Suprapubic skin (tissue), 4 donors: ENCODE measurements around the gene RBP2. TPM values are rescaled to one million over a fixed set of nuclear protein-coding genes. Genes with fewer than 3 reads are reported as not detected.

Experiments used
- DNase-seq, 2 donors: peaks; one replicate each; pipeline ENCODE4 v3.0.0-alpha.2; 2019; ENCODE audit warnings: low spot score in 2 of 2
- H3K27ac ChIP-seq: fragments of 200-600 bp; sonication (generic); one replicate; pipeline ENCODE4 v1.5.1; 2019
- H3K27me3 ChIP-seq: fragments of 200-600 bp; sonication (generic); one replicate; pipeline ENCODE4 v1.5.1; 2019
- H3K36me3 ChIP-seq: fragments of 200-600 bp; sonication (generic); one replicate; pipeline ENCODE4 v1.5.1; 2019
- H3K4me1 ChIP-seq: fragments of 200-600 bp; sonication (generic); one replicate; pipeline ENCODE4 v1.5.1; 2019
- H3K4me3 ChIP-seq: fragments of 200-600 bp; sonication (generic); one replicate; pipeline ENCODE4 v1.5.1; 2019; ENCODE audit warnings: mild to moderate bottlenecking
- H3K9me3 ChIP-seq: fragments of 200-600 bp; sonication (generic); one replicate; pipeline ENCODE4 v1.5.1; 2019
- EP300 ChIP-seq: sonication (generic); formaldehyde crosslinking; IDR thresholded peaks from one replicate; pipeline ENCODE4 v1.6.1; 2017; ENCODE audit warnings: antibody characterized with exemption
- POLR2A ChIP-seq, 2 donors: fragments of 450-650 bp; IDR thresholded peaks; one replicate each; pipeline ENCODE4 v1.6.1; 2017; ENCODE audit warnings: antibody characterized with exemption in 2 of 2, mild to moderate bottlenecking in 2 of 2, moderate library complexity in 2 of 2
- POLR2AphosphoS5 ChIP-seq, 3 donors: sonication (generic); formaldehyde crosslinking; IDR thresholded peaks; one replicate each; pipeline ENCODE4 v1.6.1; 2017; ENCODE audit warnings: antibody characterized with exemption in 3 of 3
- WGBS: methylation state at CpG from one replicate; pipeline ENCODE4 v1.1.5; 2018; 5-methylcytosine and 5-hydroxymethylcytosine counted together
- total RNA-seq, 4 donors: library from RNA; depleted of rRNA; stranded (reverse); fragments of >200 nt; gene quantifications; one replicate each; pipeline ENCODE4 v1.1.0, GENCODE V29; 2016
- TF ChIP-seq, protein P1 (sequence below), 2 donors: fragments of 200-600 bp in 1 of 2; fragments of 450-650 bp in 1 of 2; sonication (generic) in 1 of 2; IDR thresholded peaks; one replicate each; pipeline ENCODE4 v1.5.1; 2016 to 2019; ENCODE audit warnings: antibody characterized with exemption in 2 of 2, mild to moderate bottlenecking in 1 of 2, moderate library complexity in 1 of 2

RBP2 gene
- total RNA-seq, 4 donors from 2014 or later = not detected

- Histone ChIP-seq H3K27ac (no peak overlapping the region), H3K27me3 (no peaks in the 10 kb centered on the region), H3K9me3 (no peaks in the 10 kb centered on the region), H3K4me1 (peaks cover 2% of the 10 kb centered on the region), H3K4me3 (no peak overlapping the region), H3K36me3 (no peaks in the 10 kb centered on the region)
- WGBS = 73% methylated on average over 3 of the region's 3 CpGs
- DNase-seq = no peak
- TF ChIP-seq, protein P1, sequence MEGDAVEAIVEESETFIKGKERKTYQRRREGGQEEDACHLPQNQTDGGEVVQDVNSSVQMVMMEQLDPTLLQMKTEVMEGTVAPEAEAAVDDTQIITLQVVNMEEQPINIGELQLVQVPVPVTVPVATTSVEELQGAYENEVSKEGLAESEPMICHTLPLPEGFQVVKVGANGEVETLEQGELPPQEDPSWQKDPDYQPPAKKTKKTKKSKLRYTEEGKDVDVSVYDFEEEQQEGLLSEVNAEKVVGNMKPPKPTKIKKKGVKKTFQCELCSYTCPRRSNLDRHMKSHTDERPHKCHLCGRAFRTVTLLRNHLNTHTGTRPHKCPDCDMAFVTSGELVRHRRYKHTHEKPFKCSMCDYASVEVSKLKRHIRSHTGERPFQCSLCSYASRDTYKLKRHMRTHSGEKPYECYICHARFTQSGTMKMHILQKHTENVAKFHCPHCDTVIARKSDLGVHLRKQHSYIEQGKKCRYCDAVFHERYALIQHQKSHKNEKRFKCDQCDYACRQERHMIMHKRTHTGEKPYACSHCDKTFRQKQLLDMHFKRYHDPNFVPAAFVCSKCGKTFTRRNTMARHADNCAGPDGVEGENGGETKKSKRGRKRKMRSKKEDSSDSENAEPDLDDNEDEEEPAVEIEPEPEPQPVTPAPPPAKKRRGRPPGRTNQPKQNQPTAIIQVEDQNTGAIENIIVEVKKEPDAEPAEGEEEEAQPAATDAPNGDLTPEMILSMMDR (IDR thresholded peaks at IDR 0.05) = no peak
- no peak for TF ChIP-seq POLR2AphosphoS5 (IDR thresholded peaks at IDR 0.05)
- no peak for TF ChIP-seq POLR2A (IDR thresholded peaks at IDR 0.05)
- no peak for TF ChIP-seq EP300
Measured at GRCh38 chr3:139455855-139456254, 20.5 kb downstream of the RBP2 start.

- no peak for DNase-seq
- H3K4me3 ChIP-seq = no peak overlapping the region
- TF ChIP-seq EP300 (no peak), POLR2A (IDR thresholded peaks at IDR 0.05) (no peak), POLR2AphosphoS5 (IDR thresholded peaks at IDR 0.05) (no peak)
- TF ChIP-seq, protein P1 (IDR thresholded peaks at IDR 0.05) = no peak
- H3K27ac ChIP-seq = no peak overlapping the region
- no peaks in the 10 kb centered on the region for H3K9me3 ChIP-seq
- 90% methylated on average over 1 of the region's 1 CpG for WGBS
- H3K36me3 ChIP-seq = no peaks in the 10 kb centered on the region
- peaks cover 2% of the 10 kb centered on the region for H3K4me1 ChIP-seq
- H3K27me3 ChIP-seq = no peaks in the 10 kb centered on the region
Measured at GRCh38 chr3:139455206-139455605, 21.1 kb downstream of the RBP2 start.

- H3K9me3 ChIP-seq = no peaks in the 10 kb centered on the region
- no peak overlapping the region for H3K27ac ChIP-seq
- DNase-seq = no peak
- no peak overlapping the region for H3K4me3 ChIP-seq
- no peaks in the 10 kb centered on the region for H3K27me3 ChIP-seq
- TF ChIP-seq EP300 (no peak), POLR2AphosphoS5 (IDR thresholded peaks at IDR 0.05) (no peak), POLR2A (IDR thresholded peaks at IDR 0.05) (no peak)
- TF ChIP-seq, protein P1 (IDR thresholded peaks at IDR 0.05) = no peak
- no peaks in the 10 kb centered on the region for H3K36me3 ChIP-seq
- 81% methylated on average over 2 of the region's 2 CpGs for WGBS
- peaks cover 2% of the 10 kb centered on the region for H3K4me1 ChIP-seq
Measured at GRCh38 chr3:139454346-139454745, 22.0 kb downstream of the RBP2 start.

GRCh38 chr3:139450159-139450558, 26.2 kb downstream of the RBP2 start:
- Histone ChIP-seq H3K36me3 (no peaks in the 10 kb centered on the region), H3K27ac (no peak overlapping the region), H3K4me3 (no peak overlapping the region), H3K27me3 (no peaks in the 10 kb centered on the region), H3K4me1 (no peaks in the 10 kb centered on the region), H3K9me3 (no peaks in the 10 kb centered on the region)
- TF ChIP-seq POLR2A (IDR thresholded peaks at IDR 0.05) = no peak
- TF ChIP-seq POLR2AphosphoS5 (IDR thresholded peaks at IDR 0.05) = no peak
- TF ChIP-seq EP300 = no peak
- TF ChIP-seq, protein P1 (IDR thresholded peaks at IDR 0.05) = no peak
- no peak for DNase-seq

DNA sequence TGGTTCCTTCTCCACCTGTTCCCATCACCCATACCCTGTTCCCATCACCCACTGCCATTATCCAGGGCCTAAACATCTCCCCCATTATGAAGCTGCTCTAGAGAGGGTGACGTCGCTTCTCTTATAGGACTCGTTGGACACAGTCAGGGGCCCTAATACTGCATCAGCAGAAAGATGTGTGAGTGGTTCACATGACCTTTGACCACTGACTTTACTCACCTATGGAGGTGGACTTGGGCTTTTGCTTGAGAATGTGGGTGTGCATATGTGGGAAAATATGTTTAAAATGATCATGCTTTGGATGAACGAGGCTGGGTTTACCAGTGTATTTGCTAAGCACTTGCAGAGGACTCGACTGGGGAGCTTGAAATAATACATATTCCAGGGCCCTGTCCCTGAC, 26.8 kb downstream of the RBP2 start:
- no peaks in the 10 kb centered on the region for H3K9me3 ChIP-seq
- H3K27me3 ChIP-seq = no peaks in the 10 kb centered on the region
- H3K4me3 ChIP-seq = no peak overlapping the region
- H3K36me3 ChIP-seq = no peaks in the 10 kb centered on the region
- H3K27ac ChIP-seq = no peak overlapping the region
- TF ChIP-seq, protein P1 (IDR thresholded peaks at IDR 0.05) = no peak
- TF ChIP-seq POLR2A (IDR thresholded peaks at IDR 0.05) (no peak), EP300 (no peak), POLR2AphosphoS5 (IDR thresholded peaks at IDR 0.05) (no peak)
- no peak for DNase-seq
- 89% methylated on average over 5 of the region's 5 CpGs for WGBS
- H3K4me1 ChIP-seq = no peaks in the 10 kb centered on the region
